Erythroblast (primary cell): ENCODE results near the gene GH2.
"Not testable (repeated sequence)": the region's sequence is repeated elsewhere in the genome, so short reads cannot be mapped to it uniquely, and the experiment has no call there.

Experiments
- GATA1 ChIP-seq: IDR thresholded peaks from 2 replicates; pipeline ENCODE4 v1.6.1; 2011; ENCODE audit warnings: low read depth, mild to moderate bottlenecking, control low read depth, low read length, moderate library complexity
- POLR2A ChIP-seq: IDR thresholded peaks from 2 replicates; pipeline ENCODE4 v1.6.1; 2011; ENCODE audit warnings: mild to moderate bottlenecking, low read length

- not testable (repeated sequence) for TF ChIP-seq POLR2A, GATA1
Observed at GRCh38 chr17:63874061-63874626, 7.6 kb downstream of the GH2 start.
